ENCODE results near the gene TBC1D22A. TPM values are rescaled to one million over a fixed set of nuclear protein-coding genes. Genes with fewer than 3 reads are reported as not detected.

TBC1D22A gene
- total and polyA plus RNA-seq, 2 donors (not counting 3 experiments of a cell fraction or from before 2014, with no cell fraction given) = 26.1 to 32.4 TPM

GRCh38 chr22:46994265-46994664 is 231.8 kb downstream of the TBC1D22A start:
- Histone ChIP-seq H3K4me1 (ENCODE audit: control insufficient read depth, extremely low read depth, insufficient read depth, low read length) (no peaks in the 10 kb centered on the region), H3K36me3 (ENCODE audit: control insufficient read depth in 2 of 2, extremely low read depth in 1 of 2, insufficient read depth in 2 of 2, low read length in 2 of 2) (peaks cover 0 to 4% of the 10 kb centered on the region in 2 experiments), H3K27ac (ENCODE audit: insufficient read depth, low read depth, low read length) (no peak overlapping the region), H3K9ac (replicated peaks; ENCODE audit: extremely low read depth, insufficient read depth, low read length) (no peak overlapping the region), H3K9me1 (replicated peaks; ENCODE audit: control insufficient read depth, extremely low read depth, insufficient read depth, low read length) (no peaks in the 10 kb centered on the region), H3K79me2 (ENCODE audit: control insufficient read depth, insufficient read depth, low read length) (no peaks in the 10 kb centered on the region), H3K4me2 (ENCODE audit: insufficient read depth, low read length) (no peak overlapping the region), H3K27me3 (ENCODE audit: control insufficient read depth in 2 of 2, insufficient read depth in 2 of 2, low read length in 2 of 2) (no peaks in the 10 kb centered on the region), H4K20me1 (replicated peaks; ENCODE audit: control insufficient read depth, extremely low read depth, insufficient read depth, low read length) (no peaks in the 10 kb centered on the region), H3K4me3 (replicated peaks in 1 of 3; ENCODE audit: insufficient read depth in 1 of 3, low read depth in 1 of 3, low read length in 3 of 3) (no peak overlapping the region), H2AFZ (ENCODE audit: low read depth, low read length) (no peak overlapping the region), H3K9me3 (replicated peaks; ENCODE audit: control insufficient read depth, insufficient read depth, low read length) (no peaks in the 10 kb centered on the region)
- BruUV-seq (replicated peaks) = no TSS peak
- FAIRE-seq (no peak), DNase-seq (ENCODE audit: low read depth, low spot score) (no peak)
- dilution Hi-C loops (cut with MboI; ENCODE audit: extremely low pct_ligation_motif_present, low sequenced_read_pairs) (no loop called here), intact Hi-C loops (cut with micrococcal nuclease) (no loop called here)
- TF ChIP-seq MAX (IDR thresholded peaks at IDR 0.05; ENCODE audit: insufficient read depth, insufficient read length) (no peak), POLR2AphosphoS5 (IDR thresholded peaks at IDR 0.05; ENCODE audit: insufficient read depth, low read depth, low read length) (no peak)
- POLR2A ChIA-PET = no interaction called here
- CTCF ChIA-PET = no interaction called here

GRCh38 chr22:46994983-46995382 is 232.5 kb downstream of the TBC1D22A start:
- FAIRE-seq (no peak), DNase-seq (ENCODE audit: low read depth, low spot score) (no peak)
- ChIA-PET CTCF (no interaction called here), POLR2A (no interaction called here)
- Histone ChIP-seq H3K27ac (ENCODE audit: insufficient read depth, low read depth, low read length) (no peak overlapping the region), H4K20me1 (replicated peaks; ENCODE audit: control insufficient read depth, extremely low read depth, insufficient read depth, low read length) (no peaks in the 10 kb centered on the region), H3K79me2 (ENCODE audit: control insufficient read depth, insufficient read depth, low read length) (no peaks in the 10 kb centered on the region), H3K4me1 (ENCODE audit: control insufficient read depth, extremely low read depth, insufficient read depth, low read length) (no peaks in the 10 kb centered on the region), H3K36me3 (ENCODE audit: control insufficient read depth in 2 of 2, extremely low read depth in 1 of 2, insufficient read depth in 2 of 2, low read length in 2 of 2) (peaks cover 0 to 4% of the 10 kb centered on the region in 2 experiments), H3K4me3 (replicated peaks in 1 of 3; ENCODE audit: insufficient read depth in 1 of 3, low read depth in 1 of 3, low read length in 3 of 3) (no peak overlapping the region), H3K9me1 (replicated peaks; ENCODE audit: control insufficient read depth, extremely low read depth, insufficient read depth, low read length) (no peaks in the 10 kb centered on the region), H3K9me3 (replicated peaks; ENCODE audit: control insufficient read depth, insufficient read depth, low read length) (no peaks in the 10 kb centered on the region), H3K4me2 (ENCODE audit: insufficient read depth, low read length) (no peak overlapping the region), H2AFZ (ENCODE audit: low read depth, low read length) (no peak overlapping the region), H3K27me3 (ENCODE audit: control insufficient read depth in 2 of 2, insufficient read depth in 2 of 2, low read length in 2 of 2) (no peaks in the 10 kb centered on the region), H3K9ac (replicated peaks; ENCODE audit: extremely low read depth, insufficient read depth, low read length) (no peak overlapping the region)
- TF ChIP-seq CTCF (IDR thresholded peaks at IDR 0.05; ENCODE audit: extremely low read depth in 1 of 2, insufficient read depth in 1 of 2, low read depth in 1 of 2, low read length in 2 of 2) (no peak), MYC (IDR thresholded peaks at IDR 0.05; ENCODE audit: low read depth, low read length) (no peak), FOS (IDR thresholded peaks at IDR 0.05; ENCODE audit: borderline replicate concordance, insufficient read depth, low read length) (no peak), GATA2 (IDR thresholded peaks at IDR 0.05; ENCODE audit: insufficient read depth, insufficient read length, low read depth, low read length) (no peak), EZH2 (IDR thresholded peaks at IDR 0.05; ENCODE audit: borderline replicate concordance, low read depth, low read length, severe bottlenecking) (no peak), MAX (IDR thresholded peaks at IDR 0.05; ENCODE audit: insufficient read depth, insufficient read length) (no peak), JUN (IDR thresholded peaks at IDR 0.05; ENCODE audit: borderline replicate concordance, insufficient read depth, insufficient read length, low read depth) (no peak), POLR2A (IDR thresholded peaks at IDR 0.05; ENCODE audit: low read depth, low read length) (no peak), POLR2AphosphoS5 (IDR thresholded peaks at IDR 0.05; ENCODE audit: insufficient read depth, low read depth, low read length) (no peak)
- dilution Hi-C loops (cut with MboI; ENCODE audit: extremely low pct_ligation_motif_present, low sequenced_read_pairs) (no loop called here), intact Hi-C loops (cut with micrococcal nuclease) (loop anchor here (5.0 kb wide), 1 partner anchor 148 kb away; no protein-coding TSS in a partner anchor)
- no TSS peak for BruUV-seq (replicated peaks)
